HEK293 (cell line): Measurements from ENCODE around the gene DYNLL2.

Experiments
- CTCF ChIA-PET: fragments of 350-600 bp; formaldehyde crosslinking; extraction: SDS; loops from one replicate; lab custom pipeline; 2021; ENCODE audit warnings: antibody characterized with exemption; lab: Yijun Ruan, JAX
- POLR2A ChIA-PET: fragments of 300-600 bp; formaldehyde crosslinking; extraction: SDS; loops from one replicate; lab custom pipeline; 2020; ENCODE audit warnings: antibody characterized with exemption, inconsistent platforms; lab: Yijun Ruan, JAX
- H3K27ac ChIP-seq: fragments of 200-500 bp; sonication (Bioruptor generic); 2 replicates; pipeline ENCODE4 v1.5.1; 2014; ENCODE audit warnings: low read depth, low read length, control low read depth, inconsistent platforms; ENCODE audit errors: extremely low read depth
- H3K36me3 ChIP-seq, 2 experiments: fragments of 200-500 bp in 1 of 2; sonication (Bioruptor generic) in 1 of 2; 1 replicate in 1 of 2; 2 replicates in 1 of 2; pipeline ENCODE4 v1.5.1; 2014 to 2017; ENCODE audit warnings: inconsistent platforms in 2 of 2, low read length in 2 of 2; ENCODE audit not compliant: control insufficient read depth in 2 of 2, insufficient read depth in 1 of 2
- H3K4me1 ChIP-seq: fragments of 200-500 bp; sonication (Bioruptor generic); 2 replicates; pipeline ENCODE4 v1.5.1; 2014; ENCODE audit warnings: mild to moderate bottlenecking, low read length, inconsistent platforms; ENCODE audit not compliant: control insufficient read depth, insufficient read depth
- H3K4me3 ChIP-seq: 2 replicates; pipeline ENCODE4 v1.5.1; 2011; ENCODE audit warnings: low read depth, mild to moderate bottlenecking, control low read depth, low read length, moderate library complexity
- H3K9me3 ChIP-seq: fragments of 200-500 bp; sonication (Bioruptor generic); 2 replicates; pipeline ENCODE4 v1.5.1; 2014; ENCODE audit warnings: low read depth, low read length, inconsistent platforms; ENCODE audit not compliant: control insufficient read depth, insufficient read depth
- ATF2 ChIP-seq: fragments of 450-650 bp; formaldehyde crosslinking; IDR thresholded peaks from 2 replicates; pipeline ENCODE4 v1.5.1; 2016; ENCODE audit warnings: missing biosample characterization, missing genetic modification characterization, low read depth
- BCL11A ChIP-seq: fragments of 450-650 bp; formaldehyde crosslinking; IDR thresholded peaks from 2 replicates; pipeline ENCODE4 v1.5.1; 2016; ENCODE audit warnings: low read depth, missing biosample characterization, missing genetic modification characterization
- FEZF1 ChIP-seq: fragments of 450-650 bp; formaldehyde crosslinking; IDR thresholded peaks from 2 replicates; pipeline ENCODE4 v1.5.1; 2016; ENCODE audit warnings: missing biosample characterization, missing genetic modification characterization
- KLF7 ChIP-seq: fragments of 450-650 bp; formaldehyde crosslinking; IDR thresholded peaks from 2 replicates; pipeline ENCODE4 v1.5.1; 2016; ENCODE audit warnings: missing biosample characterization, missing genetic modification characterization, borderline replicate concordance
- PRDM1 ChIP-seq: fragments of 450-650 bp; formaldehyde crosslinking; IDR thresholded peaks from 2 replicates; pipeline ENCODE4; 2016; ENCODE audit warnings: missing biosample characterization, missing genetic modification characterization
- SCRT2 ChIP-seq: fragments of 450-650 bp; formaldehyde crosslinking; IDR thresholded peaks from 2 replicates; pipeline ENCODE4 v1.5.1; 2016; ENCODE audit warnings: missing biosample characterization, missing genetic modification characterization
- TRIM28 ChIP-seq: IDR thresholded peaks from 2 replicates; pipeline ENCODE4 v1.6.1; 2011; ENCODE audit warnings: low read length, control low read depth, borderline replicate concordance
- YY2 ChIP-seq: fragments of 450-650 bp; formaldehyde crosslinking; IDR thresholded peaks from 2 replicates; pipeline ENCODE4 v1.5.1; 2016; ENCODE audit warnings: missing biosample characterization, missing genetic modification characterization
- ZBTB17 ChIP-seq: fragments of 450-650 bp; formaldehyde crosslinking; IDR thresholded peaks from 2 replicates; pipeline ENCODE4 v1.5.1; 2016; ENCODE audit warnings: missing biosample characterization, missing genetic modification characterization
- ZBTB8A ChIP-seq: fragments of 450-650 bp; formaldehyde crosslinking; IDR thresholded peaks from 2 replicates; pipeline ENCODE4 v1.5.1; 2016; ENCODE audit warnings: missing biosample characterization, missing genetic modification characterization
- ZNF10 ChIP-seq: fragments of 450-650 bp; formaldehyde crosslinking; IDR thresholded peaks from 2 replicates; pipeline ENCODE4 v1.5.1; 2017; ENCODE audit warnings: missing biosample characterization, missing genetic modification characterization
- ZNF248 ChIP-seq: fragments of 450-650 bp; formaldehyde crosslinking; IDR thresholded peaks from 2 replicates; pipeline ENCODE4 v1.5.1; 2017; ENCODE audit warnings: missing biosample characterization, missing genetic modification characterization
- ZNF366 ChIP-seq: fragments of 450-650 bp; formaldehyde crosslinking; conservative IDR thresholded peaks from 2 replicates; pipeline ENCODE4 v1.5.1; 2016; ENCODE audit warnings: missing biosample characterization, missing genetic modification characterization
- ZNF518A ChIP-seq: fragments of 450-650 bp; formaldehyde crosslinking; conservative IDR thresholded peaks from 2 replicates; pipeline ENCODE4 v1.5.1; 2016; ENCODE audit warnings: low read depth, missing biosample characterization, missing genetic modification characterization
- ZNF561 ChIP-seq: fragments of 450-650 bp; IDR thresholded peaks from 2 replicates; pipeline ENCODE4 v1.5.1; 2018; ENCODE audit warnings: missing biosample characterization, missing genetic modification characterization, borderline replicate concordance
- ZNF610 ChIP-seq: fragments of 450-650 bp; formaldehyde crosslinking; IDR thresholded peaks from 2 replicates; pipeline ENCODE4 v1.5.1; 2016; ENCODE audit warnings: missing biosample characterization, missing genetic modification characterization, borderline replicate concordance
- ZNF670 ChIP-seq: fragments of 450-650 bp; formaldehyde crosslinking; IDR thresholded peaks from 2 replicates; pipeline ENCODE4 v1.5.1; 2016; ENCODE audit warnings: missing biosample characterization, missing genetic modification characterization, low read depth
- ZNF747 ChIP-seq: fragments of 450-650 bp; formaldehyde crosslinking; IDR thresholded peaks from 2 replicates; pipeline ENCODE4 v1.5.1; 2016; ENCODE audit warnings: missing biosample characterization, missing genetic modification characterization
- ZNF792 ChIP-seq: fragments of 450-650 bp; formaldehyde crosslinking; IDR thresholded peaks from 2 replicates; pipeline ENCODE4 v1.5.1; 2016; ENCODE audit warnings: missing biosample characterization, missing genetic modification characterization

DYNLL2 gene

GRCh38 chr17:58094118-58094517 is 10.9 kb downstream of the DYNLL2 start:
- ChIA-PET CTCF (no interaction called here), POLR2A (no interaction called here)
- TF ChIP-seq ATF2 (peak; percentile 54; the same call in 1 of the 2 replicates), YY2 (no peak)
- Histone ChIP-seq H3K36me3 (peaks cover 42 to 74% of the 10 kb centered on the region in 2 experiments), H3K27ac (no peak overlapping the region), H3K9me3 (no peaks in the 10 kb centered on the region), H3K4me1 (no peaks in the 10 kb centered on the region), H3K4me3 (no peak overlapping the region)

- H3K27ac ChIP-seq = no peak overlapping the region
- peaks cover 14 to 47% of the 10 kb centered on the region in 2 experiments; a peak in 2 of 3 replicates for H3K36me3 ChIP-seq
- CTCF ChIA-PET = interaction anchor here (0.6 to 1.8 kb wide), 5 partner anchors 9 to 1305 kb away, joined by 3 to 8 read pairs (median 3); no protein-coding TSS in a partner anchor
- H3K4me3 ChIP-seq = no peak overlapping the region
- H3K4me1 ChIP-seq = no peaks in the 10 kb centered on the region
- TF ChIP-seq SCRT2 (tag by site-specific recombination) (no peak), ZNF248 (tag by site-specific recombination) (no peak), ZNF747 (tag by site-specific recombination) (no peak), KLF7 (tag by site-specific recombination) (no peak), ZNF10 (tag by site-specific recombination) (no peak), ZNF610 (tag by site-specific recombination) (no peak), ZNF561 (tag by site-specific recombination) (no peak), ZNF670 (tag by site-specific recombination) (no peak), BCL11A (tag by site-specific recombination) (no peak)
- H3K9me3 ChIP-seq = no peaks in the 10 kb centered on the region
- POLR2A ChIA-PET = interaction anchor here (0.9 to 2.4 kb wide), 3 partner anchors 9 to 90 kb away, joined by 3 to 10 read pairs (median 5); partner anchors contain the start of genes DYNLL2 and SRSF1
Observed at GRCh38 chr17:58096892-58097291, 13.7 kb downstream of the DYNLL2 start.

- no peak overlapping the region for H3K27ac ChIP-seq
- POLR2A ChIA-PET = interaction anchor here (1.8 kb wide), 1 partner anchor 90 kb away, joined by 5 read pairs; the partner anchor contains the start of gene SRSF1
- no peaks in the 10 kb centered on the region for H3K4me1 ChIP-seq
- CTCF ChIA-PET = interaction anchor here (0.6 to 1.8 kb wide), 8 partner anchors 9 to 1438 kb away, joined by 3 to 8 read pairs (median 3); no protein-coding TSS in a partner anchor
- TF ChIP-seq ZNF792 (tag by site-specific recombination) (no peak), ZBTB17 (tag by site-specific recombination) (0 out of 2 replicates have a peak, but pooled peaks have one; percentile 23)
- H3K9me3 ChIP-seq = no peaks in the 10 kb centered on the region
- H3K36me3 ChIP-seq = peaks cover 13 to 40% of the 10 kb centered on the region in 2 experiments; a peak in 2 of 3 replicates
- no peak overlapping the region for H3K4me3 ChIP-seq
Observed at GRCh38 chr17:58097384-58098088, 14.3 kb downstream of the DYNLL2 start.

- Histone ChIP-seq H3K4me1 (no peaks in the 10 kb centered on the region), H3K9me3 (no peaks in the 10 kb centered on the region), H3K27ac (no peak overlapping the region), H3K36me3 (peaks cover 0 to 14% of the 10 kb centered on the region in 2 experiments; a peak in 2 of 3 replicates), H3K4me3 (no peak overlapping the region)
- ChIA-PET POLR2A (interaction anchor here (1.2 kb wide), 1 partner anchor 93 kb away, joined by 3 read pairs; the partner anchor contains the start of gene SRSF1), CTCF (interaction anchor here (0.7 to 2.2 kb wide), 6 partner anchors 12 to 101 kb away, joined by 3 to 9 read pairs (median 4); no protein-coding TSS in a partner anchor)
- no peak for TF ChIP-seq ZNF518A (tag by site-specific recombination)
- peak; percentile 63 for TF ChIP-seq ZNF366 (tag by site-specific recombination)
- TF ChIP-seq ZBTB8A = no peak
- TF ChIP-seq FEZF1 = no peak
- TF ChIP-seq TRIM28 = no peak
- peak; percentile 80; the same call in 1 of the 2 replicates for TF ChIP-seq PRDM1
Observed at GRCh38 chr17:58100506-58100905, 17.3 kb downstream of the DYNLL2 start.
